Measurements from ENCODE around the gene REP15.
"Not testable (repeated sequence)": the region's sequence is repeated elsewhere in the genome, so short reads cannot be mapped to it uniquely, and the experiment has no call there.

The REP15 gene, protein sequence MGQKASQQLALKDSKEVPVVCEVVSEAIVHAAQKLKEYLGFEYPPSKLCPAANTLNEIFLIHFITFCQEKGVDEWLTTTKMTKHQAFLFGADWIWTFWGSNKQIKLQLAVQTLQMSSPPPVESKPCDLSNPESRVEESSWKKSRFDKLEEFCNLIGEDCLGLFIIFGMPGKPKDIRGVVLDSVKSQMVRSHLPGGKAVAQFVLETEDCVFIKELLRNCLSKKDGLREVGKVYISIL

DNA sequence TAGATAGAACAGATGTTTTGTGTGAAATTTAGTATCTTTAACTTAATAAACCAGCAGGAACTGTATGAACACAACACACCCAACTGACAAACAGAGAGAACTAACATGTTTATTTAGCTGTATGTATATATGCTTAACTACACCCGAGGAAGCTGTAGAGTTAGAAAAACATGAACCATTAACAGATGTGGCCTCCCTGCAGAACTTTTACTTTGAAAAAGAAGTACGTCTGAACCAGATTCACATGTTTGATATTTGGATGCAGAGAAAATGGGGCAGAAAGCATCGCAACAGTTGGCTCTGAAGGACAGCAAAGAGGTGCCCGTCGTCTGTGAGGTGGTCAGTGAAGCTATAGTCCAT is at the start of gene REP15:
TSS of gene REP15 (plus strand) at position 155 of the 360 bp plus-strand sequence. CDS start at position 271, 116 bp downstream.
- no peak for DNase-seq
- intact Hi-C loops (cut with DNase I): no loop called here

DNA sequence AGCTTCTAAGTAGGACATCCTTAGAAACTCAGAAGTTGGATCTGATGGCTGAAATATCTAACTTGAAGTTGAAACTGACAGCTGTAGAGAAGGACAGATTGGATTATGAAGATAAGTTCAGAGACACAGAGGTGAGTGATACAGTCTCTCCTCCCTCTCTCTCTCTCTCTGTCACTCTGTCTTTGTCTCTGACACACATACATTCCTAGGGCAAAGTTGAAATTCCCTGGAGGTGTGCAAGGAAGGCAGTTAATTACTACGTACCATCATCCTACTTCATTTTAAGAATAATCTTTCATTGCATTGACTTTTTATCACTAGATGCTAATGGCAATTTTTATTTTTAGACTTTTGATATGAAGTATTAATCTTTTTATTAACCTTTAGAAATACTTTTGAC is 46.2 kb upstream of the REP15 start:
- no peak for DNase-seq
- intact Hi-C loops (cut with DNase I): no loop called here

DNA sequence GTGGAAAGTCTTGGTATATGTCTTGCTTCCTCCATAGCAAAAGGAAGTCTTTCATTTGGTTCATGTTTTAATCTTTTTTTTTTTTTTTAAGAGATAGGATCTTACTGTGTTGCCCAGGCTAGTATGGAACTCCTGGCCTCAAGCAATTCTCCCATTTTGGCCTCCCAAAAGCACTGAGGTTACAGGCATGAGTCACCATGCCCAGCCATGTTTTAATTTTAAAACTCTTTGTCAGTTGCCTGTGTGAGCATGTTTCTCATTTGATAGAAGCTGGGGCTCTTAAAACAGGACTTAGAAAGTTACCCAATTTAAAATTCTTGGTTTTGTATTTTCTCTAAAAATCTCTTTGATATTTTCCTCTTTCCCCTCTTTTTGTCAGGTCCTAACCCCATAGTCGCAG is 45.0 kb upstream of the REP15 start:
- intact Hi-C loops (cut with DNase I): no loop called here
- no peak for DNase-seq

DNA sequence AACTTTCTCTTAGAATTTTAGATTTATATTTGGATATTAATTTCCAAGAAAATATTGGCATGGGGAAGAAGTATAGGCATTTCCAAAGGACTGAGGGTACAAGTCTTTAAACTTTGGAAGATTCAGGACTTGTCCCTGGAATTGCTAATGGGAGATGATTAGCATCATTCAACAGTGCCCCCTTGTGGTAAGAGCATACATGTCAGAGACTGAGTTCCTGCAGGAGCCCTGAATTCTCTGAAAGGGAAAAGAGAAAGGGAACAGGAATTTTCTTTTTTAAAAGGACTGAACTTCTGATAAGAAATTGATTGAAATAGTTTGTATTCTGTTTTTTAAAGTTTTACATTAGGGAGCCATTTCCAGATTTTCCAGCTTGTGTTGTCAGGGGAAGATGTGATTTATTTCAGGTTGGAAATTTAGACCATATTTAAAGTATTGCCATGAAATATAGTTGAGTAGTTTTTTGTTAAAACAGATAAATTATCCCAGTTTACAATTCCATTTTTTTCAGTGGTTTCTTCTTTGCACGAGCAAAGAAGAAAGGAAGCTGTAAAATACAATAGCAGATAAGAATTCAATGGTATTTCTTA is 44.0 kb upstream of the REP15 start:
- DNase-seq: peak in 34 of 42 donors; percentile 19 to 90 (median 68)
- intact Hi-C loops (cut with DNase I): no loop called here

DNA sequence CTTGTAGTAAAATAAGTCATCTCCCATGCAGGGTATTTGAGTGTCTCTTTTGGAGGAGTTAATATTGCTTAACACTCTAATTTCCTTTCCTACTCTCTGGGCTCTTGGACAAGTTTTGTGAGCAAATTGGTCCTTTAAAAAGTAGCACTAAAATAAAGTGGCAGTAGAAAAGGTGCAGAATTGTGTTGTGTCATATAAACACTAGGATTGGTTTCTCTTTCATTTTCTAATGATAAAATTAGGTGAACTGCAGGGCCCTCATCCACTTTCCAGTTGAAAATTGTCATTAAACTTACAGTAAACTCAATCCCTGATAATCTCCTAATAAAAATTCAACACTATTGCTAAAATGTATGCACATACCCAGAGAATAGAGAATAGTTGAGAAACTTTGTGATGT is 42.6 kb upstream of the REP15 start:
- intact Hi-C loops (cut with DNase I): no loop called here
- DNase-seq: no peak

DNA sequence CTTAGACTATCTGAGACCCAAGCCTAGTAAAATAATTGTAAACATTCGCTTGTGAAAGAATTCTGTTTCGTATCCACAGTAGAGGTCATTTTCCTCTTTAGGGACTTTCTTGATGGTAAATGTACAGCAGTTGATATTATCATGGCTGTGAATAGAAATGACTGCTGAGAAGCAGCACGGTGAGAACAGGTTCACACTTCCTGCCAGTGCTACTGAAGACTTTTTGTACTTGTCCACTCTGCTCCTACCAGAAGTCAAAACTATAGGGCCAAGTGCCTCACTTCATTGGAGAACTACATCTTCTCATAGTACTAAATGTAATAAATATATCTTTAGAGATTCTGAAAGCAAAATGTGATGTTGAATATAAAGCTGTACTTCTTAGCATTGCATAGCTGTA is 40.8 kb upstream of the REP15 start:
- intact Hi-C loops (cut with DNase I); DNase-seq: not testable (repeated sequence)

DNA sequence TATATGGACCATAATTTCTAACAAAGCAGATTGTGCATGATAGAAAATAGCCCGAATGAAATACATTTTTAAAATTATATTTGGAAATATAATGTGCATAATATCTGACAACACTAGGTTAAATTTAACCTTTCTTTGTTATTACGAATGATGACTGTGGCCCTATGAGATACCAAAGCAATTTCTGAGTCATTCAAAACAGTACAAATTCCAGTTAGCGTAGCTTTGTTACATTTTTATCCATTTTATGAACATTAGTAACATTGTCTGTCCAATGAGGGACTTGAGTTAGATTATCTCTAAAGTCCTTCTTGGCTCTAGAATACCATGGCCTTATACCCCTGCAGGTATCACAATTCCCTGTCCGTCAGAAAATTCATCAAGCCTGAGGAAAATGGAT is 39.0 kb upstream of the REP15 start:
- no peak for DNase-seq
- intact Hi-C loops (cut with DNase I): no loop called here

DNA sequence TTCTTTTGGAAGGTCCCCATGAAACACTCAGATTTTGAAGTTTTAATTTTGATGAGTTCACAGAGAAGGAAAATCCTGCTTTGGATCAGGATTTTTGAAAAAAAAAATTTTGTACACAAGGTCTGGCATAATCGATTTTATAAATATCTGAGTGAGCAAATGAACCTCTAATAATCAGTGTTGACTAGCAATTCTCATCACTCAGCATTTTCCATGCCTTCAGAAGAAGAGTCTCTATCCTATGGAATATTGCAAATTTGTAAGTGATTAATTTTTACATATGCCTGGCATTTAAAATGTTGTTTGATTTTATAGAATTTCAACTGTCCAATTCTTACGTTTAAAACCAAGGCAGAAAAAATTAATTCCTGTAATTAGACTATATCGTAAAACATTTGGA is 30.5 kb upstream of the REP15 start:
- DNase-seq: no peak
- intact Hi-C loops (cut with DNase I): no loop called here

DNA sequence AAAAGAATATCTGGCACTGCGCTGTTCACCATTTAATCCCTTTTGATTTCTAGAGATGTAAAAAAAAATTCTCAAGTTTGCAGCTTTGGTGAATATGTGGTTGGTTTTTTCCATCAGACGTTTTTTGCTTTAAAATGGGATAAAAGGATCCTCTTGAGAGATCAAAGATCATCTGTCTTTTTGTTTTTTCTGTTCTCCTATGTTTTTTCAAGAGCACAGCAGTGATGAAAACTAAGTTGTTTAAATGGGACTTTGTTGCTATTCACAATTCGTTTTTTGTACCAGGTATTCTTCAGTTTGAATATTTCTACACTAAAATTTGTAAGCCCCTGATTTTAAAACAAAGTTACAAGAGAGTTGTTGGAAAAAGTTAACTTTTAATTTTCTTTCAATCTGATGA is 29.7 kb upstream of the REP15 start:
- no peak for DNase-seq
- intact Hi-C loops (cut with DNase I): no loop called here

DNA sequence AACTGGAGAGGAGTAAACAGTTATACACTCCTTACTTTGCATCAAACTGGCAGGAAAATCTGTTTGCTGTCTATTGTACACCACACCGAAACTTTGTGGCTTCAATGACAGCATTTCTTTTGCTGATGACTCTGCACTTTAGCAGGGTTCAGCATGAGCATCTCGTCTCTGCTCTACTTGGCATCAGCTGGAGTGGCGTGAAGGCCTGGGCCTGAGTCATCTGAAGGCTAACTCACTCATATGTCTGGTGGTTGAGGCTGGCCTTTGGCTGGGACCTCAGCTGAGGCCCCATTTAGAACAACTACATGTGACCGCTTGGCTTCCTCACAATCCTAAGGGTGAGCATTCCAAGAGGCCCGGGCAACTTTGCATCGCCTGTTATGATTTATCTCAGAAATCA is 28.7 kb upstream of the REP15 start:
- intact Hi-C loops (cut with DNase I): no loop called here
- no peak for DNase-seq

DNA sequence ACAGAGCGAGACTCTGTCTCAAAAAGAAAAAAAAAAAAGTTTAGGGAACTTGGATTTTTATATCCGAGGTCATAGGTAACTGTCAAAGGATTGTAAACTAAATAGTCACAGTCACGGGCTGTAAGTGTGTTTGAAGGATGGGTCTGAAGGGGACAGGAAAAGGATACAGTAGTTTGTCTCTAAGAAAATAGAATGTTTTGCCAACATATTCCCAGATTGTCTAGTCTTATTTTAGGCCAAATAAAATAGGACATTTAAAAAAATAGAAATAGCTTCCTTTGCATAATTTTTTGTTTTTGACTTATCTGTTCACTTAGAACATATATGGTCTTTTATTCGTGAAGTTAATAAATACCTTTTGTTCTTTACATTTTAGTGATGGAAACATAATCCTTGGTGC is 24.2 kb upstream of the REP15 start:
- DNase-seq: no peak
- intact Hi-C loops (cut with DNase I): no loop called here

DNA sequence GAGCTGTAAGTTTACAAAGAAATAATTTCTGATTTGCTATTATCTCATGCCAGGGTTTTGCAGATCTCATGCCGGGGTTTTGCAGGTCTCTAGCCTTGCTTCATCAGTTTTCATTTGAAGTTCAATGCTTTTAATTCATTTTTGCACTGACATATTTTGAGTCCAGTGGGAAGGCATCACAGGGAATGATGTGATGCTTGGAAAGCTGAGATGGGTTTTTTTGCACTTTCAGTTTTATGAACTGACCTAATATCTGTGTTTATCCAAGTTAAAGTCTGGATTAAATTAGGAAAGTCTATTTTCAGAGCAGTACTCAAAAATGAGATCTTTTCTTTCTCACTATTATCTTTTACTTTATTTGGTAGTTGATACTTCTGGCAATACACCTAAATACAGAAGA is 23.6 kb upstream of the REP15 start:
- DNase-seq: no peak
- intact Hi-C loops (cut with DNase I): no loop called here

DNA sequence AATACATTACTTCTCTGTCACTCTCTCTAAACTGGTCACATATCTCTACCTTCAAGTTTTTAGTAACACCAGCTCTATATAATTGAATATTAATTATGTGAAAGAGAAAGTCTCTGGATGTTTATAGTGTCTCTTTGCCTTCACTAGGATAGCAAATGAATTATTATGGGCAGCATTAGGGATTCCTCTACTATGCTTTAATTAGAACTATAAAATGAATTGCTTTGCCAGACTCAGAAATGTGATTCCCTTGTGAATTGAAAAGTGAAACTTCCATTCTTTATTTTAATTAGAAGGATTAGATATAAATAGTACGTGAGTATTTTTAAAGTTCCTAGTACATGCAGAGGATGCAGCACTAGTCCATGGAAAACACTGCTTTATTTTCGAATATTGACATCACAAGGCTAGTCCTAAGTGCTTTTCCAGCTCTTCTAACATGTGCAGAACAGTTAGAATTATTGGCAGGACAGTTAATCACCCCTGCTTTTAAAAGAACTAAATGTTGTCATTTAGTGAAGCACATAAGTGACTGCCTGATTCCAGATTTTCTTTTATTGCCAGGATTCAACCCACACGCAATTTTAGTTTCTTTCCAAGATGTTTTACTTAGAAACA is 23.0 kb upstream of the REP15 start:
- no peak for DNase-seq
- intact Hi-C loops (cut with DNase I): no loop called here

DNA sequence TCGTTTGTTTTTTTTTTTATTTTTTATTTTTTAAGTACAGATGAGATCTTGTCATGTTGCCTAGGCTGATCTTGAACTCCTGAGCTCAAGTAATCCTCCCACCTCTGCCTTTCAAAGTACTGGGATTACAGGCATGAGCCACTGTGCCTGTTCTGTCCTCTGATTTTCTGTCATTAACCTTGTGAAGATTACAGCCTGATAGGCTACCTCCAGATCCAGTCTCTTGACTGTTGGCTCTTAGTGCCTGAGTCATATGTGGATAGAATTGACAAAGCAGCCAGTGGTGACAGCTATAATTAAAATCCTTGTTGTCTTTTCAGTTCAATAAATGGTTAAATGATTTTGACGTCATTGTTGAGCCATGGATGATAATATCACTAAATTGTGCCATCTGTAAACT is 21.3 kb upstream of the REP15 start:
- intact Hi-C loops (cut with DNase I): no loop called here
- DNase-seq: no peak

DNA sequence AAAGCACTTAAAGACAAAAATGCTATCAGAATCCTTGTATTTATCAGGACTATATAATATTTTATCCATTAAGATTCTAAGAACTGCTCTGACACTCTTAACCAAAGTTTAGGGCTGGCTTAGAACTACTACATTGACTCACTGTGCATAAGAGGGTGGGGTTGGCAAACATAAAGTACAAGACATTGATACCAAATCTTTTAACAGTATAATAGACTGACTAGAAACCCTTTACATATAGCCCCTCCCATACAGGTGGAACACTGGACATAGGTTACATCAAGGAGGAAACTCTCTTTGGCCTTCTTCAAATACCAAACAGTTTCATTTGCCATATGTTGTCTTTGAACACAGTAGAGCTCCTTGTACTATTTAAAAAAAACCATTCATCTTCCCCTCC is 15.6 kb upstream of the REP15 start:
- DNase-seq: no peak

DNA sequence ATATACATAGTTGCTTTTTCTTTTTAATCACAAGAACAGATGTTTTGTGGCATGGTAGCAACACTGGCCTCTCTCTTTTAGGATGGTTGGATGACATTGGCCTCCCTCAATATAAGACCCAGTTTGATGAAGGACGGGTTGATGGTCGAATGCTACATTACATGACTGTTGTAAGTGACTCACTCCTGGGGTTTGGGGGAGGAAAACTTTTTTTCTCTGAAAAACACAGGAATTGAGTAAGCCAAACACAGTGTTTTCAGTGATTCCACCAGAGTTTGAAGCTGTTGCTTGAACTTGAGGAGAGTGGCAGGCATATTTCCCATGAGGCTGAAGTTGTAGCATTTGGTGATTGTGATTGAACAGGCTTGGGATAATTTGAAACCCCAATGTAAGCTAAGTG is 13.7 kb upstream of the REP15 start:
- no peak for DNase-seq
- intact Hi-C loops (cut with DNase I): no loop called here

More for the DNA sequence above, 15.6 kb upstream of the REP15 start:
- intact Hi-C loops (cut with DNase I): no loop called here

DNA sequence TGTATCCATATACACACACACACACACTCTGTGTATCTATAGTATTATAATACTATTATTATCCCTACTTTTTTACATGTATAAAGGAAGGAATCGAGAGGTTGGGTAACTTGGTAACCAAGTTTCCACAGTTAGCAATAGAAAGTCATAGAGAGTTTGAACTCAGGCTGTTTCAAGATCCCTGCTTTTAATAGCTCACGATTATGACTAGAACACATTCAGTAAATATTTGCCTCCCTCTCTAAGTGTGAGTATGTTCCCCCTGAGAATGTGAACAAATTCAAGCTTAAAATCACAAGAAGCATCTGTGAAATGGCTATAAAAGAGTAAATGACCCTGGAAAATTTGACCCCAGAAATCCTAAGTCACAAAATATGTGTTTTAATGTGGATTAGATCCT is 11.0 kb upstream of the REP15 start:
- DNase-seq: no peak
- intact Hi-C loops (cut with DNase I): no loop called here

DNA sequence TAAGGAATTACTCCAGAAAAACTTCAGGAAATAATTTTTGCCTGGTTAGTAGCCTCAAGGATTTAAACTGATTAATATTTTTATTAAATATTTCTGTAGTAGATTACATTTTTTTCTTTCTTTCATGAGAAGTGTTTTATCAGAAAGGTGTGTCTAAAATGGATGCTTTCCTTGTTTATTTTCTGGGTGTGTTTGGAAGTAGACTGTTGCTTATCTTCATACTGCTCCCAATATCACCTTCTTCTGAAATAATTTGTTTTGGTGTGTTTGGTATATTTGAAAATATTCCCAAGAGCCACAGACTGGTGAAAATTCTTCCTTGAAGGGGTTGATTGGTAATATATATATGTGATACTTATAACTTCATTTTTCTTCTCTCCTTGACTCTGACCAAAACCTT is 10.1 kb upstream of the REP15 start:
- intact Hi-C loops (cut with DNase I): no loop called here
- DNase-seq: no peak

DNA sequence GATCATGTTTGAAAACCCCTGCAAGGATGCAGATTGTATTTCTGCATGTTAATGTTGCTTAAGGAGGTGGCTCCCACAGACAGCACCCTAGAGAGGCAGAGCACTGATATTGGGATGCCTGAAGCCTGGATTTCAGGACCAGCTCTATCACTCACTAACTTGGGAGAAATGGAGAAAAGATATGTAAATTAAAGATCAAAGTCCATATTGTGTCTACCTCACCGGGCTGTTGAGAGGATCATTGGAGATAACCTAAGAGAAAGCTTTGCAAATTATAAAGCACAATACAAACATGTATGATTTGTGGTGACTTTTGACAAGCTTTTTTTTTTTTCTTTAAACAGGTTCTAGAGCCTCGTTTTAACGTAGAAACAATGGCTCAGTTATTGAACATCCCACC is 7.6 kb upstream of the REP15 start:
- intact Hi-C loops (cut with DNase I): no loop called here
- no peak for DNase-seq

DNA sequence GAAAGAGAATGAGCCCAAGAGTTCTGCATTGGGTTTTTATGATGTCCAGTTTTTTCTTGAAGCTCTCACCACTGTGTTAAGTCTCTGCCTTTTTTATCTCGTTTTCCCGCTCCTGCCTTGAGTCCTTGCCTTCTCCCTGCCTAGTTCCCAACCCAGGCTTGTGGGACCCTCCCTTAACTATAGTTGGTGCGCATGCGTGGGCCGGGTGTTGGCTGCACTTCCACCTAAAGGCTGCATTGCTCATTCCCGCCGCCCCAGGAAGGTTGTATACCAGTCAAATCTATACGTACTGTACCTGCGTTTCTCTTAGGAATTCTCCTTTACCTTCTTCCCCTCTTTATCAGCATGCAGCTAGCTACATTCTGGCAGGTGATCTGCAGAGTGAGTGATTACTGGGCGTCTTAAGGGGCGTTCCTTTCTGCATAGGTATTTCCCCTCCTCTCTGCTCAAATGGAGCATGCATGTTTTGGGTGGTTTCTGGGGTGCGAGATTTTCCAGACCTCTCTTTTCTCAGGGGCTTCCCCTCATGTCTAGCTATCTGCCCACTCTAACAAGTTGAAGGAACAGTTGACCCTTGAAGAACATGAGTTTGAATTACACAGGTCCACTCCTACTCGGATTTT is 6.6 kb upstream of the REP15 start:
- no peak for DNase-seq
- intact Hi-C loops (cut with DNase I): no loop called here

DNA sequence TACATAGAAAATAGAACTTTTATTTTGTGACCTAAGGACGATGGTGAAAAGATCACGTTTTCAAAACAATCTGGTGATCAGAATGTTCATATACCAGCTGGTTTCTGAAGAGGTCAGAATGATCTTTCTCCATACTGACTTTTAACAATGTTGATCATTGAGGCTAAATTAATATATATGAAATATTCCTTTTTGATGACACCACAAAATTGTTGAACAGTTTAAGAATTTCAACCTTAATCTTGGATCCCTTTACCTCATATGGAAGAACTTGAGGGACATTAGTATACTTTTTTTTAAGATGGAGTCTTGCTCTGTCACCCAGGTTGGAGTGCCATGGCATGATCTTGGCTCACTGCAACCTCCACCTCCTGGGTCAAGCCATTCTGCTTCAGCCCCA is 2.8 kb upstream of the REP15 start:
- DNase-seq: no peak
- intact Hi-C loops (cut with DNase I): no loop called here

All from head of caudate nucleus (tissue), 42 donors.